ENCODE measurements around the gene NFASC. TPM values are rescaled to one million over a fixed set of nuclear protein-coding genes. Genes with fewer than 3 reads are reported as not detected.

NFASC gene
- under 1 TPM in 1 of 2 donors, not detected in 1; 0.27 TPM for total RNA-seq
- total RNA-seq = 0.08 to 0.70 reads per million in 2 donors

DNA sequence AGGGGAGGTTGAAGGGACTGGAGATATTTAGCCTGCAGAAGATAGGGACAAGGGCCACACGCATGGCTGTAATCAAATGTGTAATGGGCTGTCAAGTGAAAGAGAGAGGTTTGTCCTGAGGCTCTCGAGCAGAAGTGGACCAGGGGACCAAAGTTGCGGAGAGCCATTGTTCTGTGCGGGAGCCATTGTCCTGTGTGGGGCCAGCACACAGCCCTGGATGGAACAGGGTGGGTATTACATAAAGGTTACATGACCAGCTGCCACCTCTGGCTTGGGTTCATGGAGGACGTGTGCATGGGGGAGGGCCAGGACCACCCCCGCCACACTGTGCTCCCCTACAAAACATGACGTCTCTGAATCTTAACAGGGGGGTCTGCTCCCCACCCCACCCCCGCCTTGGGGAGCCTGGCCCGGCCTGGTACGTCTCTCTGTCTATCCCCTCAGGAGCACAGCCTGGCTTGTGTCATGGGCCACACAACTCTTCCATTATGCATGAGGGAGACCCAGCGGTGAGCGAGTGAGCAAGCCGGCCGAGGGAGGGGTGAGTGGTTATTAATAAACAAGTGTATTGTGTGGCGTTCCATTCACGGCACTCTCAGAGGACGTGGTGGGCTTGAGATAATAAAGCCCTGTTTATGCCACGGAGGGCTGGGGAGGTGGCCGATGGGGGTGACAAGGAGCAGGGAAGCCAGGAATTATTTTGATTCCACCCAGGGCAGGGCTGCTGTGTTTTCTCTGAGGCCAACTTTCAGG, at the start of gene NFASC:
NFASC (plus strand) TSS at position 703 of the 753 bp plus-strand sequence. CDS start 73,454 bp downstream, outside the sequence.
- Mint-ChIP-seq H3K36me3 (ENCODE audit: low read depth) (peaks cover 3% of the 10 kb centered on the region), H3K27me3 (peaks cover 81% of the 10 kb centered on the region), H3K27ac (no peak within 1 kb of the TSS), H3K4me3 (no peak within 1 kb of the TSS), H3K4me1 (no peaks in the 10 kb centered on the region)
- no peaks in the 10 kb centered on the region for H3K9me3 ChIP-seq (ENCODE audit: control insufficient read depth, low read length, poor library complexity, severe bottlenecking)
- DNase-seq (no peak), ATAC-seq (no peak)

DNA sequence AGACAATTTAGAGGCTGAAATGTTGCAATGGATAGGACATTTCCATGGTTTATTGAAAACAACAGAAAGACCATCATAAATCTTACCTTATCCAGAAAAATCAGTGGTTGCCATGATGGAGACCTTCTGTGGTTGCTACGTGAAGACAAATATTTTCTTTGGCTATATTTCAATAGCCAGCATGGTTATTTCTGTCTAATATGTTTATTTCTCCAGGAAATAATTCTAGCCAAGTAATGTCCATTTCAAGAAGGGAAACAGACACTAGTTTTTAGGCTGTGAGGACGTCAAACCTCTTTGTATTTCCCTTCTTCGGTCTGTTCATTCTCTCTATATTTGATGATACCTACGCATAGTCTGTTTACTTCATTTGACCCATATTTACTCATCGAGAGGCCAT, 49.2 kb upstream of the NFASC start:
- ATAC-seq = no peak
- no peak overlapping the region for H3K4me3 Mint-ChIP-seq

DNA sequence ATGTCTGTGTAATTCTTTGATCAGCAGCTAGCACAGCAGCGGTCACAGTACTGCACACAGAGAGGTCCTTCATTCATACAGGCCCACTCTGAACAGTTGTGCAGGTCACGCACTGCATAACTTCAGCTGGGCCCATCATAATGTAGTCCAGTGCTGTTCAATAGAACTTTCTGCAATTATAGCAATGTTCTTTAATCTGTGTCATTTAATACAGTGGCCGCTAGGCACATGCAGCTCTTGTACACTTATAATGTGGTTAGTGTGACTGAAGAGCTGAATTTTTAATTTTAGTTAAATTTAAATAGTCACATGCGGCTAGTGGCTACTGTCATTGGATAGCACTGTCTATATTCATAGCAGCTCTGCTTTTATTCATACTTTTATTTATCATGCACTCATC, 48.7 kb upstream of the NFASC start:
- Mint-ChIP-seq H3K27me3 (peaks cover 52% of the 10 kb centered on the region), H3K4me1 (peaks cover 2% of the 10 kb centered on the region), H3K4me3 (no peak overlapping the region)

More for the DNA sequence above, 49.2 kb upstream of the NFASC start:
- Mint-ChIP-seq H3K27ac (no peak overlapping the region), H3K27me3 (peaks cover 49% of the 10 kb centered on the region), H3K36me3 (ENCODE audit: low read depth) (no peaks in the 10 kb centered on the region), H3K4me1 (peaks cover 2% of the 10 kb centered on the region)
- no peaks in the 10 kb centered on the region for H3K9me3 ChIP-seq (ENCODE audit: control insufficient read depth, low read length, poor library complexity, severe bottlenecking)
- DNase-seq = no peak

DNA sequence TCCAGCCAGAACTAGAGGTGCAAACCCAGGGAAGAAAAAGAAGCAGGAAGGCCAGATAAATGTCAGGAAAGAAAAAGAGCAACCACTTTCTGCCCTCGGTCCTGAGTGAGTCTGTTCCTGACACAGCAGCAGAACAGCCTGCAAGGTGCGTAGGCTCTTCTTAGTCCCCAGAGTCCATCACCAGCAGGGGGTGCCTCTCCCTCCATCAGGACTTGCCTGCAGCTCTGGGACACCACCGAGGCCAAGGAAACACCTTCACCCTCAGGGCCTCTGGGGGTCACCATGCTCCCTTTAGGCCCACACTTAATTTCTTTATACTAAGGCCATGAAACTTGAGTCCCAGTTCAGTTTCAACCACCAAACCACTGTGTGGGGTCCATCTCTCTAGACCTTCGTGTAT, 43.7 kb upstream of the NFASC start:
- Mint-ChIP-seq H3K27me3 (peaks cover 72% of the 10 kb centered on the region), H3K4me3 (no peak overlapping the region), H3K27ac (no peak overlapping the region), H3K36me3 (ENCODE audit: low read depth) (peaks cover 12% of the 10 kb centered on the region), H3K4me1 (peaks cover 10% of the 10 kb centered on the region)
- DNase-seq (no peak), ATAC-seq (no peak)
- no peaks in the 10 kb centered on the region for H3K9me3 ChIP-seq (ENCODE audit: control insufficient read depth, low read length, poor library complexity, severe bottlenecking)

More for the DNA sequence above, 48.7 kb upstream of the NFASC start:
- ATAC-seq (no peak), DNase-seq (no peak)
- H3K27ac Mint-ChIP-seq = no peak overlapping the region
- H3K36me3 Mint-ChIP-seq (ENCODE audit: low read depth) = no peaks in the 10 kb centered on the region
- H3K9me3 ChIP-seq (ENCODE audit: control insufficient read depth, low read length, poor library complexity, severe bottlenecking) = no peaks in the 10 kb centered on the region

- Mint-ChIP-seq H3K27me3 (peaks cover 77% of the 10 kb centered on the region), H3K36me3 (ENCODE audit: low read depth) (peaks cover 12% of the 10 kb centered on the region), H3K27ac (no peak overlapping the region), H3K4me3 (peak overlapping the region; percentile 71), H3K4me1 (peaks cover 10% of the 10 kb centered on the region)
- ATAC-seq (peak; percentile 42), DNase-seq (peak in 2 of 3 donors; percentile 10 to 17)
- no peaks in the 10 kb centered on the region for H3K9me3 ChIP-seq (ENCODE audit: control insufficient read depth, low read length, poor library complexity, severe bottlenecking)
Measured at GRCh38 chr1:204828352-204828850, 42.3 kb upstream of the NFASC start.

DNA sequence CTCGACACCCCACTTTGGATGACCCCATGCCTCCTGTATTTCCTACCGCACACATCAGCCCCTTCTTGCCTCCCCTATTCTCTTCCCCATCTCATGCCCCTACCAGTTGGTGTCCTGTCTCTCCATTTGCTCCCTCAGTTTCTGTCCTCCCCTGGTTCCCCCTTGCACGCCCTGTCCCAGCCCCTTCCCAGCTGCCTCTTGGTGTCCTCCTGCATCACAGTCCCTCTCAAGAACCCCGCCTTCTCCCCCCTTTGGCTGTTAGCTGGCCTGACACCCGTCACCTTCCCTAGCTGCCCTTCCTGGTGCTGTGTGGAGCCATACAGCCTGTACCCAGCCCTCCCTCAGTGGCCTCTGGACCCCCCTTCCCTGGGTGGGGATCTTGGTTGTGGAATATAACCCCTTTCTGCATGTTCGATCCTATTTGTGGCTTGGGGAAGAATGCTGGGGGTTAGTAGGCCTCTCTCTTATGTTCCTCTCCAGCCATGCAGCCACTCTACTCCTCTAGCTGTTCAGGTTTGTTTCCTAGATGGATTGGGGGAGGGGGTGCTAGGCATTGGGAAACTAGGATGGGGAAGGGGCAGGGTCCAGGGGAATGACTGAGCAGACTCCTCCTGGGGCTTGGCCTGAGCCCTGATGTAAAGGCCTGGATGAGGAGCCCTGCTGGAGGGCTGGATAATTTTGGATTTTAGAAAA, 41.4 kb upstream of the NFASC start:
- peaks cover 12% of the 10 kb centered on the region for H3K36me3 Mint-ChIP-seq (ENCODE audit: low read depth)
- no peaks in the 10 kb centered on the region for H3K9me3 ChIP-seq (ENCODE audit: control insufficient read depth, low read length, poor library complexity, severe bottlenecking)
- H3K4me3 Mint-ChIP-seq = peak overlapping the region; percentile 74
- DNase-seq (no peak), ATAC-seq (no peak)
- no peak overlapping the region for H3K27ac Mint-ChIP-seq
- H3K27me3 Mint-ChIP-seq = peaks cover 79% of the 10 kb centered on the region
- peaks cover 10% of the 10 kb centered on the region for H3K4me1 Mint-ChIP-seq

DNA sequence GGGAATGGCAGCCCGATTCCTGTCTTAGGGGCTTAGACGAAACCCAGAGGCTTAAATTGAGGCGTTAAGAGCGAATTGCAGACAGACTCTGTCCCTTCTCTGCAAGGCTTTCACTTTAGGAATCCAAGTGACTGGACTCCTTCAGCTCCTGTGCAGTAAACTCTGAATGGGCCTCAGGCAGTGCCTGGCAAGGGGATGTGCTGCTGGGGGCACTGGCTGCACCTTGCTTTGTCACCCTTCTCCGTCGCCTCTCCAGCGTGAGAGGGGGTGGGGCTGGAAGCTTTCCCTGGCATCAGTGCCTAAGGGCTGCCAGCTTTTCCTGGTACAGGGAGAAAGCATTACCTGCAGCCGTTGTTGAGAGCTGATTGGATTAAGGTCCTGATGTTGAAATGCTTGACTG, 39.9 kb upstream of the NFASC start:
- H3K4me1 Mint-ChIP-seq = peaks cover 10% of the 10 kb centered on the region
- no peak for DNase-seq
- peaks cover 76% of the 10 kb centered on the region for H3K27me3 Mint-ChIP-seq
- H3K4me3 Mint-ChIP-seq = no peak overlapping the region
- peaks cover 12% of the 10 kb centered on the region for H3K36me3 Mint-ChIP-seq (ENCODE audit: low read depth)
- no peak for ATAC-seq
- no peak overlapping the region for H3K27ac Mint-ChIP-seq
- no peaks in the 10 kb centered on the region for H3K9me3 ChIP-seq (ENCODE audit: control insufficient read depth, low read length, poor library complexity, severe bottlenecking)

DNA sequence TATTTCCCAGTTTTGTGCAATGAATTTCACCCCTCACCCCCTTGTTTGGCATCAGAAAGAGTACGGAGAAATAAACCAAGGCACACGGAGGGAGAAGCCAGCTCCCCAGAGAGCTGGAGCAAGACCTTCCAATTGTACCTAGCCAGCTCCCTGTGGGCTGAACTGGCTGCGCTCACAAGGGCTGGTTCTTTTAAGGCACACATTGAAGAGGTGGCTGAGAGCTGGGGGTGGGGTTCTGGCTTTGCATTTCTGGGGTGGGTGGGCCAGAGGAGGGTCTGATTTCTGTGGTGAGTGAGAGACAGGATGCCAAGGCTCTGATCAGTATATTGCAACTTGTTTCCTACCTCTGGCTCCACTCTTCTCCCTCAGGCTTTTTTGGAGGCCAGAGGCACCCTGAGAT, 39.5 kb upstream of the NFASC start:
- H3K4me1 Mint-ChIP-seq = peaks cover 10% of the 10 kb centered on the region
- ATAC-seq (no peak), DNase-seq (no peak)
- peaks cover 76% of the 10 kb centered on the region for H3K27me3 Mint-ChIP-seq
- H3K36me3 Mint-ChIP-seq (ENCODE audit: low read depth) = peaks cover 12% of the 10 kb centered on the region
- no peak overlapping the region for H3K4me3 Mint-ChIP-seq
- no peak overlapping the region for H3K27ac Mint-ChIP-seq
- no peaks in the 10 kb centered on the region for H3K9me3 ChIP-seq (ENCODE audit: control insufficient read depth, low read length, poor library complexity, severe bottlenecking)

GRCh38 chr1:204834336-204834735, 36.3 kb upstream of the NFASC start:
- Mint-ChIP-seq H3K27ac (no peak overlapping the region), H3K36me3 (ENCODE audit: low read depth) (peaks cover 10% of the 10 kb centered on the region), H3K4me3 (no peak overlapping the region), H3K27me3 (peaks cover 58% of the 10 kb centered on the region), H3K4me1 (peaks cover 3% of the 10 kb centered on the region)
- H3K9me3 ChIP-seq (ENCODE audit: control insufficient read depth, low read length, poor library complexity, severe bottlenecking) = no peaks in the 10 kb centered on the region
- ATAC-seq (no peak), DNase-seq (no peak)

DNA sequence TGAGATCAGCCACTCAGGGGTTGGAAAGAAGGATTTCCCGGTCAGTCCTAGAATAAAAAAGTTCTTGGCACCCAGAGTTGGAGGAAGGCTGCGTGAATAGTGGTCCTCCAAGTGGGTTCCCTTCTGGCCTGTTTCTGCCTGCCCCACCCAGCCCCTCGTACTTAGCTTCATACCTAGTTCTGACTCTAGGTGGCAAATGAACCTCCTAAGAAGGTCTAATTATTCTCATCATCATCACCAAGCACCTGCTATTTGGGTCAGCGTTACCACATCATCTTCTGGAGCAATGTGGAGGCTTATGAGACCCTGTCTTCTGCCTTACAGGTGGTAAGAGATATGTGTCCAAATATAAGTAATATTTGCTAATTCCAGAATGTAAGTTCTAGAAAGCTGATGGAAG, 35.9 kb upstream of the NFASC start:
- ATAC-seq (no peak), DNase-seq (no peak)
- peaks cover 54% of the 10 kb centered on the region for H3K27me3 Mint-ChIP-seq
- H3K27ac Mint-ChIP-seq = no peak overlapping the region
- peaks cover 3% of the 10 kb centered on the region for H3K4me1 Mint-ChIP-seq
- H3K9me3 ChIP-seq (ENCODE audit: control insufficient read depth, low read length, poor library complexity, severe bottlenecking) = no peaks in the 10 kb centered on the region
- H3K36me3 Mint-ChIP-seq (ENCODE audit: low read depth) = peaks cover 10% of the 10 kb centered on the region
- no peak overlapping the region for H3K4me3 Mint-ChIP-seq

DNA sequence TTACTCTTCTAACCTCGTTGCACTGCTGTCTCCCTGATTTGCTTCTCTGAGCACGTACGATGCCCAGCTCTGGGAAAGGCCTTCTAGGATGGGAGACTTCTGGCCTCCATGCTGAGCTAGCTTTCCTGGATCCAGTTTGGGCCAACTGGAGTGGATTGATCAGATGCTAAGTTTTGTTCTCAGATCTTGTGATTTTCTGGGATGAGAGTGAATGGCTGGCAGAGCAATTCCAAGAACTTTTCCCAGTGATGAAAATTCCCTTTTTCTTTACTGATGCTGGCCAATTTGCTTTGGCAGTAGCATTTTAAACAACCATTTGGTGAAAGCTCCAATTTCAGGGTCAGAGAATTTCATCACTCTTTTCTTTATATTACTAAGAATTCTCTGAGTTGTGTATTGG, 34.9 kb upstream of the NFASC start:
- Mint-ChIP-seq H3K4me3 (no peak overlapping the region), H3K27ac (no peak overlapping the region), H3K36me3 (ENCODE audit: low read depth) (peaks cover 3% of the 10 kb centered on the region), H3K27me3 (peaks cover 44% of the 10 kb centered on the region), H3K4me1 (no peaks in the 10 kb centered on the region)
- DNase-seq = no peak
- ATAC-seq = no peak
- H3K9me3 ChIP-seq (ENCODE audit: control insufficient read depth, low read length, poor library complexity, severe bottlenecking) = no peaks in the 10 kb centered on the region

- H3K36me3 Mint-ChIP-seq (ENCODE audit: low read depth) = peaks cover under 1% of the 10 kb centered on the region
- H3K4me1 Mint-ChIP-seq = peaks cover under 1% of the 10 kb centered on the region
- no peak overlapping the region for H3K27ac Mint-ChIP-seq
- no peak for DNase-seq
- H3K9me3 ChIP-seq (ENCODE audit: control insufficient read depth, low read length, poor library complexity, severe bottlenecking) = no peaks in the 10 kb centered on the region
- no peak for ATAC-seq
- peaks cover 32% of the 10 kb centered on the region for H3K27me3 Mint-ChIP-seq
- no peak overlapping the region for H3K4me3 Mint-ChIP-seq
Measured at GRCh38 chr1:204836856-204837255, 33.8 kb upstream of the NFASC start.

- ATAC-seq (no peak), DNase-seq (no peak)
- Mint-ChIP-seq H3K27ac (no peak overlapping the region), H3K27me3 (peaks cover 29% of the 10 kb centered on the region), H3K36me3 (ENCODE audit: low read depth) (no peaks in the 10 kb centered on the region), H3K4me3 (no peak overlapping the region), H3K4me1 (peaks cover 5% of the 10 kb centered on the region)
- no peaks in the 10 kb centered on the region for H3K9me3 ChIP-seq (ENCODE audit: control insufficient read depth, low read length, poor library complexity, severe bottlenecking)
Measured at GRCh38 chr1:204837440-204838084, 33.1 kb upstream of the NFASC start.

Data from T-helper 17 cell (primary cell).